SW 1271 (cell line): ENCODE results near the gene SUV39H2.
A peak's percentile ranks its signal among the peaks of the same experiment; 100 is the strongest.
"Not testable (repeated sequence)": the region's sequence is repeated elsewhere in the genome, so short reads cannot be mapped to it uniquely, and the experiment has no call there.

Experiments used
- DNase-seq, 2 experiments: peaks; one replicate each; lab custom pipeline; 2025; lab: John Stamatoyannopoulos, UW

SUV39H2 gene, protein sequence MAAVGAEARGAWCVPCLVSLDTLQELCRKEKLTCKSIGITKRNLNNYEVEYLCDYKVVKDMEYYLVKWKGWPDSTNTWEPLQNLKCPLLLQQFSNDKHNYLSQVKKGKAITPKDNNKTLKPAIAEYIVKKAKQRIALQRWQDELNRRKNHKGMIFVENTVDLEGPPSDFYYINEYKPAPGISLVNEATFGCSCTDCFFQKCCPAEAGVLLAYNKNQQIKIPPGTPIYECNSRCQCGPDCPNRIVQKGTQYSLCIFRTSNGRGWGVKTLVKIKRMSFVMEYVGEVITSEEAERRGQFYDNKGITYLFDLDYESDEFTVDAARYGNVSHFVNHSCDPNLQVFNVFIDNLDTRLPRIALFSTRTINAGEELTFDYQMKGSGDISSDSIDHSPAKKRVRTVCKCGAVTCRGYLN

DNA sequence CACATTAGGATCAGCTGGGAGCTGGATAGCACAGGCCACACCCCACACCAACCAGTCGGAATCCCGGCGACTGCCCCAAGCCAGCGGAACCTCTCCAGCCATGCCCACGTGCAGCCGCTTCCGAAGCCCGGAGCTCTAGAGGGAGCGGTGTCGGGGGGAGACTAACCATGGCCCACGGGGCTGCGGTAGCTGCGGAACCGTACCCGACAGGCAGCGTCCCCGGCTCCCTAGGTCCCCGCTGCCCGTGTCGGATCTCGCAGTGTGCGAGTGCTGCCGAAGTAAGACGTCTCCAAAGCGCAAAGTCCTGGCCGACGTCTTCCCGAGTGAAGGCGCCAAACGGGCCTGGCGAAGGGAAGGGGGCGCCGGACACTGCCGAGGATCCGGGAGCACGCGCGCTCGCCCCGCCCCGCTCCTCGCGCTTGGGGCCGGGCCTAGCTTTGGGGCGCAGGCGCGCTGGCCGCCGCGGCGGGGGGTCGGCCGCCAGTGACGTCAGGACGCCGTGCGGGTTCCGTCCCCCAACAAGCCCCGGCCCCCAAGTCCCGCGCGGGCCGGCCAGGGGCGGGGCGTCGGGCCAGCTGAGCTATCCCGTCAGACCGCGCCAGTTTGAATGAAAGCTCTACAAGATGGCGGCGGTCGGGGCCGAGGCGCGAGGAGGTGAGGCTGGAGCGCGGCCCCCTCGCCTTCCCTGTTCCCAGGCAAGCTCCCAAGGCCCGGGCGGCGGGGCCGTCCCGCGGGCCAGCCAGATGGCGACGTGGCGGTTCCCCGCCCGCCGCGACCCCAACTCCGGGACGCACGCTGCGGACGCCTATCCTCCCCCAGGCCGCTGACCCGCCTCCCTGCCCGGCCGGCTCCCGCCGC, at the start of gene SUV39H2:
TSS of gene SUV39H2 (plus strand) at position 601 of the 858 bp plus-strand sequence. CDS start at position 624, 23 bp downstream.
- DNase-seq = peak; percentile 53 to 80

DNA sequence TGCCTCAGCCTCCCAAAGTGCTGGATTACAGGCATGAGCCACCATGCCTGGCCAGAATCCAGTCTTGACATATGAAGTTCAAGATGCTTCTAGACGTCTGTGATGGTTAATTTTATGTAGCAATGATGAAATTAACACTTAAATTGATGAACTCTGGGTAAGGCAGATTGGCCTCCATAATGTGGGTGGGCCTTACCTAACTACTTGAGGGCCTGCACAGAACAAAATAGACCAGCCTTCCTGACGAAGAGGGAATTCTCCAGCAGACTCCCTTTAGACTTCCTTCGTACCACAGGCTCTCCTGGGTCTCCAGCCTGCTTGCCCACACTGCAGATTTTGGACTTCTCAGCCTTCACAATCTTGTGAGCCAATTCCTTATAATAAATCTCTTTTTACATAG, 45.6 kb upstream of the SUV39H2 start:
- DNase-seq = no peak

DNA sequence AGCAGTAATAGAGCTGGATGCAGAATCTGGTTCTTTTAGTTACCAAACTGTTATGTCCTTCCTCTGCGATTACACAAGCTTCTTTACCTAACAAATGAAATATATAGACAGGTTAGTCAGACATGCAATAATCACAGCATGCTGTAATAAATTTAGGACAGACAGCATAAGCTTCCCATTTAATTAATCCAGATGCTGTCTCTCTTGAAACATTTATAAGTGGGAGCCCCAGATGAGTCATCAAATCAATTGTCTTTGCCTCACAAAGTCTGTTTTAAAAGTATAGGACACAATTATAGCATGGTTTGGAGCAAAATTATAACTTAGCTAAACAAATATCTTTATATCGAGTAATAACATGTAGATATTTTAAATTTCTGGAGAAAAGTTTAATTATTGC, 42.5 kb upstream of the SUV39H2 start:
- no peak for DNase-seq

DNA sequence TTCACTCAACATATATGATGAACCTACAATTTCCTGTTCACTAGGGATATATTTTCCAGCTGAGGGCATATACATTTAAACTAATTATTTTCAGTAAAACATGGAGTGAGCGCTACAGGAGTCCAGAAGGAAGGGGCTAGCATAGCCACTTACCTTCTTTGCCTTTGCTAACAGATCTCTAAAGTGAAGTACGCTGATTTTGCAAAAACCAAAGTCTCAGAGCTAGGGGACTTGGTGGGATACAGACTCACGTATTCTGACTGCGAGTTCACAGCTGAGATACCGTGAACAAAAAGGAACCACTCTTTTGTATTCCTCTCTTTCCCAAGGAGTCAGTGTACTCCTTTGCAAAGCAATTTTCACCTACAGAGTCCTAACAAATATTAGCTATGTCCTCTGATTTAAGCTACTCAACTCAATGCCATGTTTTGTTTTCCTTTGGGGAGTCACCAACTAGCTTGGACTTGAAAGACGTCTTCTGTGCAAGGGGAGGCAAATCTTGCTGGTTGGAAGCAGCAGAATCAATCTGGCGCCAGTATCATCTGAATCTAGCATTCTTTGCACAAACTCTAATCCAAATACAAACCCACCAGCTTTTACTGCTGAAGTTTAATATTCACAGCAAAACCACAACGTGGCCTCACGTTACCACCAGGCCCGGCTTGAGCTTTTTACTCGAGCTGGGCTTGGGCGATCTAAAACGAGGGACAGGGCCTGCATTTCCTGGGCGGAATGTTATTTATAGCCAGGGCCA, 41.5 kb upstream of the SUV39H2 start:
- DNase-seq = no peak

DNA sequence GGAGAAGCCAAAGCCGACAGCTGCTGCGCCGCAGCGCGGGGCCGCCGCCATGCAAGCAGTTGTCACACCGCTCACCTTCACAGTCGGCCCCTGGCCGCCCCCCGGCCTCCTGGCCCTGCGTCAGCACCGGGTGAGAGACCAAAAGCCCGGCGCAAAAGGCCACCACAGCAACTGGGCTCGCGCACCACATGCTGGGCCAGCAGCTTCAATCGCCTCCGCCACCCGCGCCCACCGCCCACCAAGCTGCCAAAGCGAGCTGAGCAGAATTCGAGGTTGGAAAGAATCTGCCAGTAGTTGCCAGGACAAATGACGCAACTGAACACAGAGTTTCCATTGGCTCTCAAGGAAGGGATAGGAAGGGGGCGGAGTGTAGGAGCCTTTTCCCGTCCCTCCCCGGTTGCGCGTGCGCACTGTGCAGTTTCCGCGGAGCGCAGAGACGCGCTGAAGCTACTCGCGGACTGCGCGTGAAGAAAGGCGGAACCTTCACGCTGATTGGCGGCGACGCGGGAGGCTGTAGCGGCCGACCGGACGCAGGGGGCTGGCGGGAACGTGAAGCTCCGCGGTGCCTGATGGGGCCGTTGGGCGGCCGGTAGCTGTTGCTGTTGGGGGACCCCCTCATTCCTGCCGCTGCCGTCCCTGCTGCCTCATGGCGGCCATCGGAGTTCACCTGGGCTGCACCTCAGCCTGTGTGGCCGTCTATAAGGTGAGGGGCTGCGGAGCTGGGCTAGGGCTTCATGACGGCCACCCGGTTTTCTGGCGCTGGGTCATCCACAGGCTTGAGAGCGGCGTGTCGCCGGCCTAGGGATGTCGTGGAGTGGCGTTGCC, 40.7 kb upstream of the SUV39H2 start, which contains the start of the genes CDNF, HSPA14 and MSANTD7:
TSS of gene CDNF (minus strand) at position 281 of the 825 bp plus-strand sequence. CDS start at position 190, 91 bp downstream.
TSS of gene HSPA14 (plus strand) at position 550 of the 825 bp plus-strand sequence. CDS start at position 647, 97 bp downstream.
TSS of gene MSANTD7 (plus strand) at position 550 of the 825 bp plus-strand sequence. CDS start 3,979 bp downstream, outside the sequence.
- peak; percentile 84 to 95 for DNase-seq

DNA sequence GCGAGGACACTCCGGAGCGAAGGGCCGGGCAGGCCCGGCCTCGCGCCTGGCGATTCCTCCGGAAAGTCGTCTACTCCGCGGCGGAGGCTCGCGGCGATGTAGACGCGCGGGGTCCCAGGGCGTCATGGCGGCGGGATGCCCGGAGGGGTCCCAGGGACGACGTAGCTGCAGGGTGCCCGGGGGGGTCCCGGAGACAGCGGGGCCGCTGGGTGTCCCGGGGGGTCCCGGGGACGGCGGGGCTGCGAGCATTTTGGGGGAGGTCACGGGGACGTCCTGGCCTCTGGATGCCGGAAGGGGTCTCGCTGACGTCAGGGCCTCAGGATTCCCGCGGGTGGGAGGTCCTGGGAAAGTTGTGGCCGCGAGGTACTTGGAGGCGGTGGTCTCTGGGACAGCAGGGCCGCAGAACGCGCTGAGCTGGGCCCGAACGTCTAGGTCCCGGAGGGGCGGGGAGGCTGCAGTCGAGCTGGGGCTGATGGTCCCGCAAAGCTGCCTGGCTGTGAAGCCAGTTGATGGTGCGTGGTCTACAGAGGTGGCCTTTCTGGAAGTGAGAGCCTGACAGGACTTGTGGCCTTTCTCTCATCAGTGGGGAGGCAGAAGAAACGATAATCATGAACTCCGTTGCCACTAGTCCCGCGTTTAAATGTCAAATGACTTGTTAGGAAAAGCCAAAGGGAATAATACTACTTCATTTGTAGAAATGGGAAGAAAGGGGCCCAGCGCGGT, 39.9 kb upstream of the SUV39H2 start:
- DNase-seq = no peak

DNA sequence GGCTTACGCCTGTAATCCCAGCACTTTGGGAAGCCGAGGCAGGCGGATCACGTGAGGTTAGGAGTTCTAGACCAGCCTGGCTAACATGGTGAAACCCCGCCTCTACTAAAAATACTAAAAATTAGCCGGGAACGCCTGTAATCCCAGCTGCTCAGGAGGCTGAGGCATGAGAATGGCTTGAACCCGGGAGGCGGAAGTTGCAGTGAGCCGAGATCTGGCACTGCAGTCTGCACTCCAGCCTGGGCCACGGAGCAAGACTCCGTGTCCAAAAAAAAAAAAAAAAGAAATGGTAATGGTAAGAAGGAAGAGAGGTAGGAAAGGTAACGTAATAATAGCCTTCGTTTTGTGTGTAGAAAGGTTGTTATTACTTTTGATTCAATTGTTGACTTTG, 39.4 kb upstream of the SUV39H2 start:
- no peak for DNase-seq

DNA sequence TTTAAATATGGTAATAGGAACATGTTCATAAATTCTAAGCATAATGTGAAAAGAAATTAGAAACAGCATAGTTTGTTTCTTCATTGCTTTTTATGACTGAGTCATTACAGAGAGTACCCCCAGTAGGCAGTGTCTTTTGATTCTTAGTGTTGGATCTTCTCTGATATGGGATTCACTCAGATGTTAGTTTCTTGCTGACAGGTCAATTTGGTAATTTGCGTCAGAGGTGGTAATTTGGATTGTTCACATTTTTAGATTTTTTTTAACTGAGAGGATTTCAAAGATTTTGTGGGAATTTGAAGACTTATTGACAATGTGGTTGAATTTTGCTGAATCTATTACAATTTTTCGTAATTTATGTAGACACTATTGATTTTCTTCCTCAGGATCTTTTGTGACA, 38.5 kb upstream of the SUV39H2 start:
- DNase-seq = no peak

DNA sequence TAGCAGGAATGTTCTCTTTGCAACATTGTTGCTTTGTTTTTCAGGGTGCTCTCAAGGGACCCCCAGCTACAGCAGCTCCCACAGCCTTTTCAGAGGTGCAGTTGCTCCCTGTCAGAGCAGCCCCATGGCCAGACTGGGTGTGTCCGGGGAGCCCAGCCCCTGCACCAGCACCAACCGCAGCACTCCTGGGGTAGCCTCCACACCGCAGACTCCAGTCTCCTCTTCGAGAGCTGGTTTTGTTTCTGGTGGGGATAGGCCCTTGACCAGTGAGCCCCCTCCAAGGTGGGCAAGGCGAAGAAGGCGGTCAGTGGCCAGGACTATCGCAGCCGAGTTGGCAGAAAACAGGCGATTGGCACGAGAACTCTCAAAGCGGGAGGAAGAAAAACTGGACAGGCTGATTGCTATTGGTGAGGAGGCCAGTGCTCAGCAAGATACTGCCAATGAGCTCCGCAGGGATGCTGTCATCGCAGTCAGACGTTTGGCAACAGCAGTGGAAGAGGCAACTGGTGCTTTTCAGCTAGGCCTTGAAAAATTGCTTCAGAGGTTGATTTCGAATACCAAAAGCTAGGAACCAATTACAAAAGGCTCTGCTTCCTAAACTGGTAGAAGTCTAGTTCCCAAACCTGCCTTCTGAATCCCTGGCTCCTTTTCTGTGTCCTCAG, 35.2 kb upstream of the SUV39H2 start:
- no peak for DNase-seq

DNA sequence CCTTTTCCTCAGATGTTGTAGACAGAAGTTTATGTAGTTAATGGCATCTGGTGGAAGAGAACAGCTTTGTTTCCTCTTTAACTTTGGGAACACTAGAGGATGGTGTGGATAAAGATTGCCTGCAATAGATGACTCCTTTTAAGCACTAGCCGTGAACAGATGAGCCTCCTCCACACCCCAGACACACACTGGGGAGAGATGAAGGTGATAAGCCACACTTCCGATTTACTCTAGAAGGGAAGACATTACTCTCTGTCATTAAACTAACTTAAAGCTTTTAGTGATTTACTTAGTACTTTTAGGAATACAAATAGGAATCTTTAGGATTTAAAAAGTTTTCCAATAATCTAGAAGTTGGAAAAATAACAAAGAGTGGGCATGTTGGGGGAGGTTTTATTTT, 33.7 kb upstream of the SUV39H2 start:
- DNase-seq = no peak

DNA sequence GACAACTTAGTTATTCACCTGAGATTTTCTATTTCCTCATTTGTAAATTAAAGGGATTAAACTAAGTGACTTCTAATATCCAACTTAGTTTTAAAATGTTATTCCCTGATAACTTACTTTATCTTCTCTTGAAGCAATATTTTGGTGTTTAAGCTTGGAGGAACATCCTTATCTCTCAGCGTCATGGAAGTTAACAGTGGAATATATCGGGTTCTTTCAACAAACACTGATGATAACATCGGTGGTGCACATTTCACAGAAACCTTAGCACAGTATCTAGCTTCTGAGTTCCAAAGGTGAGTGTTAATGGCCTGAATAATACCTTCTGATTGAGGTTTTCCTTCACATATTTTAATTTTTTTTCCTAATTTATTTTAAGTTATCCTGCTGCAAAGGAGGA, 26.4 kb upstream of the SUV39H2 start:
- no peak for DNase-seq

DNA sequence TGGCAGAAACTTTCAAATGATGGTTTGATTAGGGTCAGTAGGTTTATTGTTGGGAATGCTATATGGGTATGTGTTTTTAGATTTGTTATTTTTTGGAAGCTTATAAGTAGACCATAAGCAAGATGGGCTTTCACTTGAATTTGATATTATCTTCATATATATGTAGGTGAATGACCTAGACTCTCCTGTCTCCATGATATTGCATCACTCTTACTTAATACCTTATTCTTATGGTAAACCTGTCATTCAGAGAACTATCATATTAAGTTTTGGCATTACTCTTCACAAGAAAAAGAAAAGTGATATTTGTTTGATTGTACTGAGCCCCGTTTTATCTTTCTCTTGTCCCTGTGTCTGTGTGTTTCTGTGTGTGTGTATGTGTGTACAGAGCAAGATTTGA, 23.2 kb upstream of the SUV39H2 start:
- no peak for DNase-seq

DNA sequence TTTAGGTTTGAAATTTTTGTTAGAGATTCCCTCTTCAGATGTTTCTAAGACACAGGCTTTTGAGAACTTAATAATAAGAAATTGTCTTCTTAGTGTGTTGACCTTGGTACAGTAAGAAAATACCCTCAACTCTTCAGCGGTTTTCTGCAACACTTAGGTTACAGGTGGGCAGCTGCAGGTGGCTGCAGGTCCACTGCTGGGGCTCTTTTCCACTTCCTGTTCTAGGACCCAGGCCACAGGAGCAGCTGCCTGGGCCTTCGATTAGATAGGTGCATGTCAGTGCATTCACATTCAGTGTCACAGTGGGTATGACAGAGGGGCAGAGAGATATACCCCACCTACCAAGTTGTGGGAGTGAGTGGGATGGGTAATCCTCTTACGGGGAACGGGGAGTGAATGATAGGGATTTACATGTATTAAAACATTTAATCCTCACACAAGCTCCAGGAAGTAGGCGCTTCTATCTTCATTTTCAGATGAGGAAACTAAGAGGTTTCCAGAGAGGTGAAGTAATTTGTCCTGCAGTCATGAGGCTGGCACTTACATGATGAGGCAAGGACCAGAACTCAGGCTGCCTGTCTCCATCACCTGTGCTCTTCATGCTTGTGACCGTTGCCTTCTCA, 20.2 kb upstream of the SUV39H2 start:
- no peak for DNase-seq

DNA sequence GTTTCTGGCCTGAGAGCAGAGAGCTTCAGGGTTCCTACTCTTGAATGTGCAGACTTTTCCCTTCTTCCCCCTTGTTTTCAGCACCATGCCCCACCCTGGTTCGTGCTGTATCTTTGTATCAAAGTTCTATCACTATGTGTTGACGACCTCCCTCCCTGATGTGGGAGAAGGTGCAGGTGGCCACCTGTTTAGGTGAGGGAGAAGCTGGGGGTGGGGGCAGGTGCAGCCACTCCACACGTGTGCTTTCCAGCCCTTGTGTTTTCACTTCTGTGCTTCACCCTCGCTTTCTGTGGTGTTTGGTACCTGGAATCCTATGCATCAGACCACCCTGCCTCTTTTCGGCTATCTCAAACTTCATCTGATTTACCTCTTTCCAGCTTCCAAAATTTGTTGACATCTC, 19.6 kb upstream of the SUV39H2 start:
- no peak for DNase-seq

DNA sequence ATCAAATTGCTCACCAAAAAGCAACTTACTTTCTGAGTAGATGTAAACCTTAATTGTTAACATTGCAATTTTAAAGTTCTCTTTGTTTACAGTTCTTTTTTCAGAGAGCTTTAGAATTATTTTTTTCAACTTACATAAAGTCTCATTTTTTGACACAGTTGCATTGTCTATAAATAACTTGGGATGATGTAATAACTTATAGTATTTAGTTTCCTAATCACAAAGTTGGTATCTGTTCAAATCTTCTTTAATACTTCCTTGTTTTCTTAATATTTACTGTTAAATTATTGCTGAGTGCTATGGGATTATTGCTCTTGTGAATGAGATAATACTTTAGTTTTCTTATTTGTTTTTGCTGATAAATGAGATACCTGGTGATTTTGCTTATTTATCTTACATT, 18.9 kb upstream of the SUV39H2 start:
- DNase-seq = no peak

DNA sequence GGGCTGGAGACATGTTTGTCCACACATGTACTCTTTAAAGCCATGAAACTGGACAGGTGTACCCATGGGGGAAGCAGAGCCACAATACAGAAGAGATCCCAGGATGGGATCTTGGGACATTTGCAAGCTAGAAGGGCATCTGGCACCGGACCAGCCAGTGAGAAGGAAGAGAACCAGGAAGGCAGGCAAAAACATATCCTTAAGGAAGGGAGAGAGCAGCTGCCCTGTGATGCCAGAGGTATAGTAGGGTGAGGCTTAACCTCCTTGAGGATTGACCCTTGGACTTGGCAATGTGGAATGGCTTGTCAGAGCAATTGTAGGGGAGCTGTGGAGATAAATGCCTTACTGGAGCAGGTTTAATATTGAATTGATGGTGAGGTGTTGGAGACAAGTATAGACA, 17.9 kb upstream of the SUV39H2 start:
- no peak for DNase-seq

DNA sequence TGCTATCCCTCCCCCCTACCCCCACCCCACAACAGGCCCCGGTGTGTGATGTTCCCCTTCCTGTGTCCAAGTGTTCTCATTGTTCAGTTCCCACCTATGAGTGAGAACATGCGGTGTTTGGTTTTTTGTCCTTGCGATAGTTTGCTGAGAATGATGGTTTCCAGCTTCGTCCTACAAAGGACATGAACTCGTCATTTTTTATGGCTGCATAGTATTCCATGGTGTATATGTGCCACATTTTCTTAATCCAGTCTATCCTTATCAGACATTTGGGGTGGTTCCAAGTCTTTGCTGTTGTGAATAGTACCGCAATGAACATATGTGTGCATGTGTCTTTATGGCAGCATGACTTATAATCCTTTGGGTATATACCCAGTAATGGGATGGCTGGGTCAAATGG, 14.2 kb upstream of the SUV39H2 start:
- DNase-seq = not testable (repeated sequence)

DNA sequence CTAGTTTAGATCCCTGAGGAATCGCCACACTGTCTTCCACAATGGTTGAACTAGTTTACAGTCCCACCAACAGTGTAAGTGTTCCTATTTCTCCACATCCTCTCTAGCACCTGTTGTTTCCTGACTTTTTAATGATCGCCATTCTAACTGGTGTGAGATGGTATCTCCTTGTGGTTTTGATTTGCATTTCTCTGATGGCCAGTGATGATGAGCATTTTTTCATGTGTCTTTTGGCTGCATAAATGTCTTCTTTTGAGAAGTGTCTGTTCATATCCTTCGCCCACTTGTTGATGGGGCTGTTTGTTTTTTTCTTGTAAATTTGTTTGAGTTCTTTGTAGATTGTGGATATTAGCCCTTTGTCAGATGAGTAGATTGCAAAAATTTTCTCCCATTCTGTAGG, 13.8 kb upstream of the SUV39H2 start:
- DNase-seq = not testable (repeated sequence)

DNA sequence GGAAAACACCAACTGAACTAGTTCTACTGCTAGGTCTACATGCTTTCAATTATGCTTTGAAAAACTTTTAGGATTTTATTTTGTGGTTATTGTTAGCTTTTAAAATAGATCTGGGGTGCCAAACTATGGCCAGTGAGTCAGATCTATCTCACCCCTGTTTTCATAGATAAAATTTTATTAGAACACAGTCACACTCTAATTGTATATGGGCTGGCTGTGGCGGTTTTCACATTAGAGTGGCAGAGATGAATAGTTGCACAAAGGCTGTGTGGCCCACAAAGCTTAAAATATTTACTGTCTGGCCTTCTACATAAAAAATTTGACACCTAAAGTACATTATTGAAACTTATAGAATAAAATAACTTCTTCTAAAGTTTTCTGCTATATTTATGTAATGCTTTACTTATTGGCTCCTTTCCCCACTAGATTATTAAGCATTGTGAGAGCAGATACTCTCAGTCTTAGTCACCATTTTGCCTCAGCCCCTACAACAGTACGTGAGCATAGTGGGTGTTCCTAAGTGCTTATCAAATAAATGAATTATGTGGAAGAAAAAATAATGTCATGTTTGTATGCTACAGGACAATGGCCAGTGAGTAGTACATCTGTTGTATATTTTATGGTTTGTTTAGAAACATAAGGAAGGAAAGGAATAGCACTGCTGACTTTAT, 5.4 kb upstream of the SUV39H2 start:
- no peak for DNase-seq
